Hindlimb muscle (tissue), 1 donor: ENCODE results near the gene HTATSF1. TPM values are rescaled to one million over a fixed set of nuclear protein-coding genes. Genes with fewer than 3 reads are reported as not detected.

Source experiments
- DNase-seq: peaks from one replicate; pipeline ENCODE4 v3.0.0-alpha.2; 2013
- polyA plus RNA-seq: library from polyadenylated mRNA; unstranded; fragments of 120-200 nt; gene quantifications from one replicate; pipeline ENCODE4 v1.2.1, GENCODE V29; 2013; ENCODE audit not compliant: insufficient read length

Gene HTATSF1
- 98.5 TPM for polyA plus RNA-seq

- DNase-seq, result no peak
Measured at GRCh38 chrX:136497556-136498052, at the start of gene HTATSF1. HTATSF1 (plus strand) TSS chrX:136497592; CDS start chrX:136497685, 93 bp downstream.

- no peak for DNase-seq
Measured at GRCh38 chrX:136447968-136448367, 49.4 kb upstream of the HTATSF1 start.

GRCh38 chrX:136450050-136450830 lies 47.2 kb upstream of the HTATSF1 start:
- DNase-seq, result no peak

- no peak for DNase-seq
Measured at GRCh38 chrX:136452614-136453013, 44.8 kb upstream of the HTATSF1 start.

- DNase-seq, result no peak
Measured at GRCh38 chrX:136453114-136453513, 44.3 kb upstream of the HTATSF1 start.

GRCh38 chrX:136453771-136454170 lies 43.6 kb upstream of the HTATSF1 start:
- no peak for DNase-seq

GRCh38 chrX:136456133-136456532 lies 41.3 kb upstream of the HTATSF1 start:
- no peak for DNase-seq

- no peak for DNase-seq
Measured at GRCh38 chrX:136457303-136457917, 40.0 kb upstream of the HTATSF1 start.

- no peak for DNase-seq
Measured at GRCh38 chrX:136464589-136464988, 32.8 kb upstream of the HTATSF1 start.

- DNase-seq, result no peak
Measured at GRCh38 chrX:136467303-136467702, 30.1 kb upstream of the HTATSF1 start.

GRCh38 chrX:136468391-136469103 lies 28.8 kb upstream of the HTATSF1 start:
- DNase-seq, result no peak

GRCh38 chrX:136473663-136474062 lies 23.7 kb upstream of the HTATSF1 start:
- no peak for DNase-seq

- DNase-seq, result no peak
Measured at GRCh38 chrX:136475236-136475635, 22.2 kb upstream of the HTATSF1 start.

- no peak for DNase-seq
Measured at GRCh38 chrX:136476501-136476900, 20.9 kb upstream of the HTATSF1 start.

- no peak for DNase-seq
Measured at GRCh38 chrX:136477026-136477425, 20.4 kb upstream of the HTATSF1 start.

- DNase-seq, result no peak
Measured at GRCh38 chrX:136480383-136480782, 17.0 kb upstream of the HTATSF1 start.

GRCh38 chrX:136487647-136488046 lies 9.7 kb upstream of the HTATSF1 start, which contains the start of gene BRS3:
BRS3 (plus strand) TSS chrX:136487947; CDS start chrX:136488115, 168 bp downstream.
- no peak for DNase-seq

- no peak for DNase-seq
Measured at GRCh38 chrX:136488706-136489105, 8.7 kb upstream of the HTATSF1 start.

- no peak for DNase-seq
Measured at GRCh38 chrX:136491832-136492231, 5.6 kb upstream of the HTATSF1 start.

- DNase-seq, result no peak
Measured at GRCh38 chrX:136493011-136493410, 4.4 kb upstream of the HTATSF1 start.

- no peak for DNase-seq
Measured at GRCh38 chrX:136495043-136495442, 2.3 kb upstream of the HTATSF1 start.

- no peak for DNase-seq
Measured at GRCh38 chrX:136496186-136496763, 1.1 kb upstream of the HTATSF1 start.
